ENCODE measurements around the gene PDE6A. TPM values are rescaled to one million over a fixed set of nuclear protein-coding genes. Genes with fewer than 3 reads are reported as not detected.

PDE6A gene
- total RNA-seq, 1 donor from 2014 or later, result 0.14 TPM

DNA sequence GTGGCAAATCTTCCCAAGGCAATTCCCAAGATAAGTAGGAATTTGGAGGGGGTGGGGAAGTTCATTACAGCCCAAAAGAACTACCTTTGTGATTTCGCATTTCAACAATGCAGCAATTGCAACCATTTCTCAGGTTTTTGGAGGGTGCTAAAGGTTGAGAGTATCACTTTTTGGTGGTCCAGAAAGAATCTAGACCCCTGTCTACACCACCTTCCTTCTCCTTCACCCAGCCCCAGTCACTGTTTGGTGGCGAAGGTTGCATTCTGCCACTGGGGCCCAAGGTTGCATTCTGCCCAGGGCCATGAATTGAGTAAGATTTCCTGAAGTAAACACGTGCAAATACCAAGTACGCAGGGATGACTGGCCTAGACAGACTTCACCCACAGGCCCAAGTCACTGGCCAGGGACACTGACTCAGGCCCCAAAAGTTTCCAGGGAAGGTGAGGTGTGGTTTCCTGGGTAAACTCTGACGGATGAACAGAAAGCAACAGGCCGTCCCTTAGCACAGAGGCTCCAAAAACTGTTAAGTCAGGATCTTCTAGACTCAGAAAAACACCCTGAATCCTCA is 5.7 kb downstream of the PDE6A start:
- Histone ChIP-seq H2AFZ (ENCODE audit: low read depth, low read length) (peak overlapping the region; percentile 6), H3K27me3 (ENCODE audit: insufficient read depth, low read length) (no peaks in the 10 kb centered on the region), H3K27ac (ENCODE audit: low read depth, low read length) (peak overlapping the region; percentile 84), H3K4me1 (ENCODE audit: insufficient read depth, low read length) (peaks cover 37% of the 10 kb centered on the region), H3K4me3 (ENCODE audit: insufficient read depth, low read depth, low read length) (no peak overlapping the region), H3K9ac (ENCODE audit: low read length) (peak overlapping the region; percentile 60), H3K79me2 (ENCODE audit: insufficient read depth, low read length) (no peaks in the 10 kb centered on the region), H4K20me1 (ENCODE audit: insufficient read depth, low read length) (no peaks in the 10 kb centered on the region), H3K9me3 (ENCODE audit: insufficient read depth, low read depth, low read length) (no peaks in the 10 kb centered on the region), H3K4me2 (ENCODE audit: low read length) (peak overlapping the region; percentile 71), H3K36me3 (ENCODE audit: insufficient read depth, low read length) (no peaks in the 10 kb centered on the region)
- peak; percentile 39 for FAIRE-seq
- Mint-ChIP-seq H3K4me3 (ENCODE audit: unreplicated experiment) (no peak overlapping the region), H3K36me3 (ENCODE audit: low read depth, unreplicated experiment) (no peaks in the 10 kb centered on the region), H3K27ac (ENCODE audit: unreplicated experiment) (peak overlapping the region; percentile 75), H3K9me3 (ENCODE audit: unreplicated experiment) (peaks cover 2% of the 10 kb centered on the region), H3K4me1 (ENCODE audit: low read depth, unreplicated experiment) (peaks cover 43% of the 10 kb centered on the region), H3K27me3 (ENCODE audit: low read depth, unreplicated experiment) (peaks cover 8% of the 10 kb centered on the region)
- TF ChIP-seq, protein P1, sequence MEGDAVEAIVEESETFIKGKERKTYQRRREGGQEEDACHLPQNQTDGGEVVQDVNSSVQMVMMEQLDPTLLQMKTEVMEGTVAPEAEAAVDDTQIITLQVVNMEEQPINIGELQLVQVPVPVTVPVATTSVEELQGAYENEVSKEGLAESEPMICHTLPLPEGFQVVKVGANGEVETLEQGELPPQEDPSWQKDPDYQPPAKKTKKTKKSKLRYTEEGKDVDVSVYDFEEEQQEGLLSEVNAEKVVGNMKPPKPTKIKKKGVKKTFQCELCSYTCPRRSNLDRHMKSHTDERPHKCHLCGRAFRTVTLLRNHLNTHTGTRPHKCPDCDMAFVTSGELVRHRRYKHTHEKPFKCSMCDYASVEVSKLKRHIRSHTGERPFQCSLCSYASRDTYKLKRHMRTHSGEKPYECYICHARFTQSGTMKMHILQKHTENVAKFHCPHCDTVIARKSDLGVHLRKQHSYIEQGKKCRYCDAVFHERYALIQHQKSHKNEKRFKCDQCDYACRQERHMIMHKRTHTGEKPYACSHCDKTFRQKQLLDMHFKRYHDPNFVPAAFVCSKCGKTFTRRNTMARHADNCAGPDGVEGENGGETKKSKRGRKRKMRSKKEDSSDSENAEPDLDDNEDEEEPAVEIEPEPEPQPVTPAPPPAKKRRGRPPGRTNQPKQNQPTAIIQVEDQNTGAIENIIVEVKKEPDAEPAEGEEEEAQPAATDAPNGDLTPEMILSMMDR (IDR thresholded peaks at IDR 0.05; ENCODE audit: insufficient read depth, low read depth, low read length), result no peak
- no peak for TF ChIP-seq EZH2 (IDR thresholded peaks at IDR 0.05; ENCODE audit: insufficient read depth, low read length)
- peak; percentile 89 for DNase-seq (ENCODE audit: low read depth)

DNA sequence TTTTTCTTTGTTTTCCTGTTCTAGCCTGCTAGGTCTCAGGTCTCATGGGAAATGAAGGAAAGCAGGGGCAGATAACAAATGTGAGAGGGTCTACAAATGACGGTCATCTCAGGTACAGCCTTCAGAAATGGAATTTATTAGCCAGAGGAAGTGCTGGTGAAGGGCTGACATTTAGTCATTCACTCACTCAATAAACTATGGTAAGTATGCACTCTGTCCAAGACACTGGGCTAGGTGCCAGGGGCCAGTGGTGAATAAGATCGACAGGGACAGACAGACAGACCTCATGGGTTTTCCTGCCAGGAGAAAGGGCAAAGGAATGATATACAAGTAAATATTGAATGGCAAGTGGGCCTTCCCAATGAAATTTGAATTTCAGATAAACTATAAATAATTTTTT is 6.3 kb downstream of the PDE6A start:
- H3K36me3 Mint-ChIP-seq (ENCODE audit: low read depth, unreplicated experiment), result no peaks in the 10 kb centered on the region
- DNase-seq (ENCODE audit: low read depth) (peak; percentile 68), FAIRE-seq (no peak)
- Histone ChIP-seq H3K4me1 (ENCODE audit: insufficient read depth, low read length) (peaks cover 37% of the 10 kb centered on the region), H3K27me3 (ENCODE audit: insufficient read depth, low read length) (no peaks in the 10 kb centered on the region), H3K36me3 (ENCODE audit: insufficient read depth, low read length) (no peaks in the 10 kb centered on the region), H3K27ac (ENCODE audit: low read depth, low read length) (peak overlapping the region; percentile 84), H3K9me3 (ENCODE audit: insufficient read depth, low read depth, low read length) (no peaks in the 10 kb centered on the region), H3K4me3 (ENCODE audit: insufficient read depth, low read depth, low read length) (no peak overlapping the region), H4K20me1 (ENCODE audit: insufficient read depth, low read length) (no peaks in the 10 kb centered on the region), H3K79me2 (ENCODE audit: insufficient read depth, low read length) (no peaks in the 10 kb centered on the region), H3K9ac (ENCODE audit: low read length) (peak overlapping the region; percentile 23), H3K4me2 (ENCODE audit: low read length) (peak overlapping the region; percentile 71), H2AFZ (ENCODE audit: low read depth, low read length) (no peak overlapping the region)
- H3K4me3 Mint-ChIP-seq (ENCODE audit: unreplicated experiment), result no peak overlapping the region
- H3K4me1 Mint-ChIP-seq (ENCODE audit: low read depth, unreplicated experiment), result peaks cover 43% of the 10 kb centered on the region
- H3K27me3 Mint-ChIP-seq (ENCODE audit: low read depth, unreplicated experiment), result peaks cover 9% of the 10 kb centered on the region
- no peak for TF ChIP-seq EZH2 (IDR thresholded peaks at IDR 0.05; ENCODE audit: insufficient read depth, low read length)
- TF ChIP-seq, protein P1 (IDR thresholded peaks at IDR 0.05; ENCODE audit: insufficient read depth, low read depth, low read length), result no peak
- H3K9me3 Mint-ChIP-seq (ENCODE audit: unreplicated experiment), result peaks cover 2% of the 10 kb centered on the region
- peak overlapping the region; percentile 75 for H3K27ac Mint-ChIP-seq (ENCODE audit: unreplicated experiment)

DNA sequence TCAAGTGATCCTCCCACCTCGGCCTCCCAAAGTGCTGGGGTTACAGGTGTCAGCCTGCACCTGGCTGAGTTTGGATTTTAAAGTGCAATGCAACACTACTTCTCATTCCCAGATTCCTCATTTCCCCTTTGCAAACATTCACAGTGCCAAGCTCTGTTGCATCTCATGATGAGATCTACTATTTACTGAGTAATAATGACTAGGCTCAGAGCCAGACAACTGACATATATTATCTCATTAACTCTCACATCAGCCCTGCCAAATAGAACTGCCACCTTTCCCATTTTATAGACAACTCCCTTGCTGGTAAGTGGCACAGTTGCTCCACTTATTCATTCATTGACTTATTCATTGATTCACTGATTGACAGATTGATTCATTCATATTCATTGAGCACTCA is 7.0 kb downstream of the PDE6A start:
- Mint-ChIP-seq H3K4me3 (ENCODE audit: unreplicated experiment) (no peak overlapping the region), H3K36me3 (ENCODE audit: low read depth, unreplicated experiment) (no peaks in the 10 kb centered on the region), H3K27ac (ENCODE audit: unreplicated experiment) (no peak overlapping the region), H3K4me1 (ENCODE audit: low read depth, unreplicated experiment) (peaks cover 38% of the 10 kb centered on the region), H3K27me3 (ENCODE audit: low read depth, unreplicated experiment) (peaks cover 9% of the 10 kb centered on the region), H3K9me3 (ENCODE audit: unreplicated experiment) (peaks cover 2% of the 10 kb centered on the region)
- H3K9ac ChIP-seq (ENCODE audit: low read length), result peak overlapping the region; percentile 23
- no peak overlapping the region for H2AFZ ChIP-seq (ENCODE audit: low read depth, low read length)
- H3K4me1 ChIP-seq (ENCODE audit: insufficient read depth, low read length), result peaks cover 37% of the 10 kb centered on the region
- no peaks in the 10 kb centered on the region for H4K20me1 ChIP-seq (ENCODE audit: insufficient read depth, low read length)
- no peaks in the 10 kb centered on the region for H3K36me3 ChIP-seq (ENCODE audit: insufficient read depth, low read length)
- H3K27me3 ChIP-seq (ENCODE audit: insufficient read depth, low read length), result no peaks in the 10 kb centered on the region
- TF ChIP-seq, protein P1 (IDR thresholded peaks at IDR 0.05; ENCODE audit: insufficient read depth, low read depth, low read length), result no peak
- TF ChIP-seq EZH2 (IDR thresholded peaks at IDR 0.05; ENCODE audit: insufficient read depth, low read length), result no peak
- DNase-seq (ENCODE audit: low read depth), result no peak
- FAIRE-seq, result no peak
- peak overlapping the region; percentile 71 for H3K4me2 ChIP-seq (ENCODE audit: low read length)
- no peak overlapping the region for H3K4me3 ChIP-seq (ENCODE audit: insufficient read depth, low read depth, low read length)
- no peaks in the 10 kb centered on the region for H3K79me2 ChIP-seq (ENCODE audit: insufficient read depth, low read length)
- peak overlapping the region; percentile 84 for H3K27ac ChIP-seq (ENCODE audit: low read depth, low read length)
- no peaks in the 10 kb centered on the region for H3K9me3 ChIP-seq (ENCODE audit: insufficient read depth, low read depth, low read length)
